ENCODE measurements around the gene UBIAD1. TPM values are rescaled to one million over a fixed set of nuclear protein-coding genes. Genes with fewer than 3 reads are reported as not detected.

UBIAD1 gene
- total and polyA plus RNA-seq, 2 of the 13 experiments (the other 11 are each of a cell fraction or from before 2014, with no cell fraction given) = 16.9 to 20.4 TPM

DNA sequence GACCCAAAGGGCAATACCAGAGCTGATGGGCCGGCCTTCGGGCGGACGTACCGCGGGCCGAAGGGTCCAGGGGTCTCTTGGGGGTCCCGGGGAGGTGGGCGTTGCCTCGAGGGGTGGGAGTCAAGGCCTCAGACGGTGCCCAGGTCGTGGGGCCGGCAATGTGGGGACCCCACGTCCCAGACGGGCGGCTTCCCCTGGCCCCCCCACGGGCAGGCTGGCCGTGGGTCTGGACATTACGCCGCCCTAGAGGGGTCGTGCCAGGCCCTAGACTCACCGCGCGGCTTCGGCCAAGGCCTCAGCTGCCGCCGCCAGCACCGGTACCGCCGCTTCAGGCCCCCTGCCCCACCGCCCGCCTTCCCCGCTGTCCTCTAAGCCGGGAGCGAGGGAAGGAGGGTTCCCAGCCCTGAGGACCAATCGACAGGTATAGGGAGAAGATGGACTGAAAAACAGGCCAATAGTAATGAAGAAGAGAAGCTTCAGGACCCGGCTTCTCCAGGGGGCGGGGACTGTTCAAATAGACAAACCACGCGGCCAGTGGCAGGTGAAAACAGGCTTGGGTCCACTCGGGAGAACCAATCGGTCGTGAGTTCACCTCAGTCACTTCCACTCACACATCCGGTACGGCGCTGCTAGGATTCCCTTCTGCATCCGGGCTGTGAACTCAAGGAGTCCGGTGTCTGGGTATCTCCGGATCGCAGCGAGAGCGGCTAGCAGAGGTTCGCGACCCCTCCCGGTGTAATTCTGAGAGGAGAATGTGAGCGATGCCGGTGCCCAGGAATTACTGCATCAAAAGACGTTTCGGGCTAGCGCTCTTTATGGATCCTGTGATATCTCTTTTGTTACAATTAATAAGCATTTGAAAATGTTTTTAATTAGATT lies 10.6 kb upstream of the UBIAD1 start, which contains the start of gene MTOR (continued):
- TF ChIP-seq, protein P1, sequence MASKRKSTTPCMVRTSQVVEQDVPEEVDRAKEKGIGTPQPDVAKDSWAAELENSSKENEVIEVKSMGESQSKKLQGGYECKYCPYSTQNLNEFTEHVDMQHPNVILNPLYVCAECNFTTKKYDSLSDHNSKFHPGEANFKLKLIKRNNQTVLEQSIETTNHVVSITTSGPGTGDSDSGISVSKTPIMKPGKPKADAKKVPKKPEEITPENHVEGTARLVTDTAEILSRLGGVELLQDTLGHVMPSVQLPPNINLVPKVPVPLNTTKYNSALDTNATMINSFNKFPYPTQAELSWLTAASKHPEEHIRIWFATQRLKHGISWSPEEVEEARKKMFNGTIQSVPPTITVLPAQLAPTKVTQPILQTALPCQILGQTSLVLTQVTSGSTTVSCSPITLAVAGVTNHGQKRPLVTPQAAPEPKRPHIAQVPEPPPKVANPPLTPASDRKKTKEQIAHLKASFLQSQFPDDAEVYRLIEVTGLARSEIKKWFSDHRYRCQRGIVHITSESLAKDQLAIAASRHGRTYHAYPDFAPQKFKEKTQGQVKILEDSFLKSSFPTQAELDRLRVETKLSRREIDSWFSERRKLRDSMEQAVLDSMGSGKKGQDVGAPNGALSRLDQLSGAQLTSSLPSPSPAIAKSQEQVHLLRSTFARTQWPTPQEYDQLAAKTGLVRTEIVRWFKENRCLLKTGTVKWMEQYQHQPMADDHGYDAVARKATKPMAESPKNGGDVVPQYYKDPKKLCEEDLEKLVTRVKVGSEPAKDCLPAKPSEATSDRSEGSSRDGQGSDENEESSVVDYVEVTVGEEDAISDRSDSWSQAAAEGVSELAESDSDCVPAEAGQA (IDR thresholded peaks at IDR 0.05; ENCODE audit: low read depth) = peak; percentile 48; the same call in 1 of the 2 replicates
- TF ChIP-seq, protein P1 (CRISPR knock-in tag; IDR thresholded peaks at IDR 0.05; ENCODE audit: borderline replicate concordance) = no peak
- no peak for TF ChIP-seq MZF1 (CRISPR knock-in tag; IDR thresholded peaks at IDR 0.05; ENCODE audit: borderline replicate concordance)
- no peak; the same call in 1 of the 2 replicates for TF ChIP-seq NR2F2 (IDR thresholded peaks at IDR 0.05; ENCODE audit: borderline replicate concordance, low read depth)
- no peak for TF ChIP-seq ZNF589 (CRISPR knock-in tag; conservative IDR thresholded peaks at IDR 0.05)
- TF ChIP-seq, protein P2, sequence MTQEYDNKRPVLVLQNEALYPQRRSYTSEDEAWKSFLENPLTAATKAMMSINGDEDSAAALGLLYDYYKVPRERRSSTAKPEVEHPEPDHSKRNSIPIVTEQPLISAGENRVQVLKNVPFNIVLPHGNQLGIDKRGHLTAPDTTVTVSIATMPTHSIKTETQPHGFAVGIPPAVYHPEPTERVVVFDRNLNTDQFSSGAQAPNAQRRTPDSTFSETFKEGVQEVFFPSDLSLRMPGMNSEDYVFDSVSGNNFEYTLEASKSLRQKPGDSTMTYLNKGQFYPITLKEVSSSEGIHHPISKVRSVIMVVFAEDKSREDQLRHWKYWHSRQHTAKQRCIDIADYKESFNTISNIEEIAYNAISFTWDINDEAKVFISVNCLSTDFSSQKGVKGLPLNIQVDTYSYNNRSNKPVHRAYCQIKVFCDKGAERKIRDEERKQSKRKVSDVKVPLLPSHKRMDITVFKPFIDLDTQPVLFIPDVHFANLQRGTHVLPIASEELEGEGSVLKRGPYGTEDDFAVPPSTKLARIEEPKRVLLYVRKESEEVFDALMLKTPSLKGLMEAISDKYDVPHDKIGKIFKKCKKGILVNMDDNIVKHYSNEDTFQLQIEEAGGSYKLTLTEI (CRISPR knock-in tag; conservative IDR thresholded peaks at IDR 0.05) = no peak
- TF ChIP-seq AGO1 (IDR thresholded peaks at IDR 0.05; ENCODE audit: low read depth, low read length, poor library complexity, severe bottlenecking) = no peak
- no peak for TF ChIP-seq JARID2 (CRISPR knock-in tag; IDR thresholded peaks at IDR 0.05; ENCODE audit: insufficient replicate concordance)
- no peak for TF ChIP-seq ZNF10 (CRISPR knock-in tag; IDR thresholded peaks at IDR 0.05; ENCODE audit: borderline replicate concordance, low read depth)
- TF ChIP-seq ZFP41 (CRISPR knock-in tag; IDR thresholded peaks at IDR 0.05; ENCODE audit: borderline replicate concordance) = no peak
- no peak for TF ChIP-seq ZNF841 (CRISPR knock-in tag; IDR thresholded peaks at IDR 0.05; ENCODE audit: borderline replicate concordance)
- peak; percentile 78 for TF ChIP-seq CBX1 (IDR thresholded peaks at IDR 0.05; ENCODE audit: low read depth)
- 0 out of 2 replicates have a peak, but pooled peaks have one; percentile 37 for TF ChIP-seq ZNF446 (CRISPR knock-in tag; IDR thresholded peaks at IDR 0.05)
- no peak for TF ChIP-seq SNAPC2 (CRISPR knock-in tag; IDR thresholded peaks at IDR 0.05)
- TF ChIP-seq RBAK (CRISPR knock-in tag; IDR thresholded peaks at IDR 0.05) = no peak
- TF ChIP-seq, protein P3, sequence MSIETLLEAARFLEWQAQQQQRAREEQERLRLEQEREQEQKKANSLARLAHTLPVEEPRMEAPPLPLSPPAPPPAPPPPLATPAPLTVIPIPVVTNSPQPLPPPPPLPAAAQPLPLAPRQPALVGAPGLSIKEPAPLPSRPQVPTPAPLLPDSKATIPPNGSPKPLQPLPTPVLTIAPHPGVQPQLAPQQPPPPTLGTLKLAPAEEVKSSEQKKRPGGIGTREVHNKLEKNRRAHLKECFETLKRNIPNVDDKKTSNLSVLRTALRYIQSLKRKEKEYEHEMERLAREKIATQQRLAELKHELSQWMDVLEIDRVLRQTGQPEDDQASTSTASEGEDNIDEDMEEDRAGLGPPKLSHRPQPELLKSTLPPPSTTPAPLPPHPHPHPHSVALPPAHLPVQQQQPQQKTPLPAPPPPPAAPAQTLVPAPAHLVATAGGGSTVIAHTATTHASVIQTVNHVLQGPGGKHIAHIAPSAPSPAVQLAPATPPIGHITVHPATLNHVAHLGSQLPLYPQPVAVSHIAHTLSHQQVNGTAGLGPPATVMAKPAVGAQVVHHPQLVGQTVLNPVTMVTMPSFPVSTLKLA (IDR thresholded peaks at IDR 0.05) = peak; percentile 73
- TF ChIP-seq ZNF124 (CRISPR knock-in tag; IDR thresholded peaks at IDR 0.05) = peak; percentile 49; the same call in 1 of the 2 replicates
- no peak for TF ChIP-seq ZSCAN21 (CRISPR knock-in tag; IDR thresholded peaks at IDR 0.05; ENCODE audit: borderline replicate concordance)

All from HepG2 (cell line).